NB4 (cell line): ENCODE data around the gene WDR35.

Experiments used
- CTCF ChIP-seq: IDR thresholded peaks from one replicate; pipeline ENCODE4 v1.5.1; 2012; ENCODE audit warnings: low read depth, low read length
- MAX ChIP-seq: IDR thresholded peaks from 2 replicates; pipeline ENCODE4 v1.6.1; 2011; ENCODE audit warnings: low read depth, low read length
- MYC ChIP-seq: IDR thresholded peaks from 2 replicates; pipeline ENCODE4 v1.6.1; 2011; ENCODE audit warnings: low read depth, low read length
- POLR2A ChIP-seq: IDR thresholded peaks from 2 replicates; pipeline ENCODE4 v1.6.1; 2011; ENCODE audit warnings: mild to moderate bottlenecking; ENCODE audit not compliant: insufficient read length; ENCODE audit errors: extremely low read depth

GRCh38 chr2:19901442-19902215, 88.3 kb downstream of the WDR35 start, which contains the start of gene TTC32:
- TF ChIP-seq CTCF (no peak), MAX (peak; percentile 32; the same call in 1 of the 2 replicates), POLR2A (peak; percentile 70), MYC (no peak; the same call in 1 of the 2 replicates)
